ENCODE results near the gene DHODH.

- TF ChIP-seq POLR2A (IDR thresholded peaks at IDR 0.05; ENCODE audit: low read length) (peak; percentile 24), GATA1 (IDR thresholded peaks at IDR 0.05; ENCODE audit: low read depth, low read length) (no peak)
Observed at GRCh38 chr16:72012607-72013006, 4.1 kb downstream of the DHODH start.

Data from erythroblast (primary cell).